Stimulated activated CD4-positive, alpha-beta T cell treated with anti-CD3 and anti-CD28 coated beads, Interleukin-15, amount 100 ng/mL, for 1 hour (primary cell): ENCODE data around the gene PCYT1A.

Experiments
- DNase-seq, 2 donors: peaks; one replicate each; pipeline ENCODE4 v3.0.0-alpha.2; 2020; ENCODE audit warnings: low read depth in 1 of 2, low spot score in 1 of 2

The PCYT1A gene

DNA sequence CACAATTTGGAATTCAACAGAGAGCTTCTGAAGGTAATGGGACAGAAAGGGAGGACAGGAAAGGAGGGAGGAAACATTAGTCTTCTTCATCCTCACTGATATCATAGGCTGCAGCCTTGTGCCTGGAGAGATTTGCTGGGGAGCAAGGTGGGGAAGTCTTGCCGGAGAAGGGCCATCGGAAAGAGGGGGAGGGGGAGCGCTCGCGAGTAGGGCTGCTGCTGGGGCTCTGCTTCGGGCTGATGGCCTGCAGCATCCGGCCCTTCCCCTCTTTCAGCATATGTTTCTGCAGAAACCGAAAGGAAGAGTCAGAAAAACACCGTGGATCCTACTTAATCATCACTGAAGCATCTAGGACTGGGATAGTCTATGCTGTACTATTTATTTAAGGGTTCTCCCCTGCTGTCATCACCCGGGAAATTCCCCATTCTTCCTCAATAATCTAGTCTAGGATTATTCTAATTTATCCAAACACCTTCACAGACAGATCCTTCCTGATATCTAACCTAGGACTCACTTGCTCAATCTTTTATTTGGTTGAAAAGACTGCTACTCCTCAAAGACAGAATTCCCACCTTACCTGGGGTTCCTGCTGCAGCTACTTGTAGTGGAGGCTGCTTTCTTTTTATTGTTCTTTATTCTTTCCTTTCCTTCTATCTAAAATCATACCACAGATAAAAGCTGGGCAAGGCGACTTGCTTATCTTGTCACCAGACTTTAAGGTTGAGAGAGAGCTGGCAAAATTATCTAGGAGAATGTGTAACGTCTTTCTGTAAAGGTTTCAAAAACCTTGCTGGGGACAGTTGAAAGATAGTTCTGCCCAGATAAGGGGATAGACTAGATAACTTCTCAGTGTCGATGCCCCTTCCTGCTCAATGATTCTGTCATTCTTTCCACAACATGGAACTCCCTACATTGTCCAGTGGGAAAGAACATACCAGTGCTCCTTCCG lies 48.6 kb downstream of the PCYT1A start:
- no peak for DNase-seq

GRCh38 chr3:196237203-196237602 lies 50.3 kb downstream of the PCYT1A start:
- DNase-seq = no peak

DNA sequence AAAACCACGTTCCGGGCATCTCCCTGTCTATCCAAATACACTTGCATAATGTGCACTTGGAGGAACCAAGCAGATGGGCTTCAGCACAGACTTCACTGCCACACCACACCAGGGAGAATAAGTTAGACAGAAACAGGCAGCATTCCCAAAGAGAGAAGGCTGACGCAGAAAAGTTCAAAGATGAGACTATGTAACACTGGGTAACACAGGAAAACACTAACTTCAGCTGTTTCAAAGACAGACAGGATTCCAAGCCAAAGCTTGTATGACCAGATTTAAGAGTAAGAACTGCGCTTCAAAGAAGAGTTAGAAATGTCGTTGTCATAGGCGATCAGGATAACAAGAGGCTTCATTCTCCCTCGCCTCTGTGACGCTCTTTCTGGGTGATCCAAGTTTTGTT lies 51.3 kb downstream of the PCYT1A start:
- DNase-seq = no peak

GRCh38 chr3:196235452-196236122 lies 51.9 kb downstream of the PCYT1A start:
- no peak for DNase-seq

- DNase-seq = no peak
Observed at GRCh38 chr3:196232882-196233251, 54.7 kb downstream of the PCYT1A start.

DNA sequence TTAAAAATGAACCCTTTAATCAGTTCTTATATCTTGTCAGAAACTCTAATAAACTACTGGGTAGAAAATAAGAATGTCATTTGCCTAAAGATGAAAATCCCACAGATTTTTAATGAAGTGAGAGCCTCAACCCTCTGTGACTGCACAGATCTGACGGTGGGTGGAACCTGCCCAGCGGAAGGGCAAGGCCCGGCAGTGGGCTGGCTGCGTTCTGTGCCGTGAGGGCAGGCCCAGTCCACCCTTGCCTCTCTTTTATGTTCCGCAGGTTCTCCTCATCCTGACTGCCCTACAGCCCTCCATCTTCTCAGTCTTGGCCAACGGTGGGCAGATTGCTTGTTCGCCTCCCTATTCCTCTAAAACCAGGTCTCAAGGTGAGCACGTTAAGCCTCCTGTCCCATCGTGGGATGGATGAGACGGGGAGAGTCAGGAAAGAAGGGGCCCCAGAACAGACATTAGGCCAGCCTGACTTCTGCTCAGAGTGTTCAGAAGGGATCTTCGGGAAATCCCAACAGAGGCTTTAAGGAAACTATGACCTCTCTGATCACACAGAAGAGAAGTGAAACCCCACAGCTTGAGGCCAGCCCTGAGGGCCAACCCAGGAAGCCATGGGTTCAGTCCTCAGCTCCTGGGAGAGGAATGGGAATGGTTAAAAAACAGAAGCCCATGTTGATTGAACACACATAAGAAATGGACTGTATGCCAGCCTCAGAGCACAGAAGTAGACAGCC lies 55.2 kb downstream of the PCYT1A start:
- DNase-seq = no peak

DNA sequence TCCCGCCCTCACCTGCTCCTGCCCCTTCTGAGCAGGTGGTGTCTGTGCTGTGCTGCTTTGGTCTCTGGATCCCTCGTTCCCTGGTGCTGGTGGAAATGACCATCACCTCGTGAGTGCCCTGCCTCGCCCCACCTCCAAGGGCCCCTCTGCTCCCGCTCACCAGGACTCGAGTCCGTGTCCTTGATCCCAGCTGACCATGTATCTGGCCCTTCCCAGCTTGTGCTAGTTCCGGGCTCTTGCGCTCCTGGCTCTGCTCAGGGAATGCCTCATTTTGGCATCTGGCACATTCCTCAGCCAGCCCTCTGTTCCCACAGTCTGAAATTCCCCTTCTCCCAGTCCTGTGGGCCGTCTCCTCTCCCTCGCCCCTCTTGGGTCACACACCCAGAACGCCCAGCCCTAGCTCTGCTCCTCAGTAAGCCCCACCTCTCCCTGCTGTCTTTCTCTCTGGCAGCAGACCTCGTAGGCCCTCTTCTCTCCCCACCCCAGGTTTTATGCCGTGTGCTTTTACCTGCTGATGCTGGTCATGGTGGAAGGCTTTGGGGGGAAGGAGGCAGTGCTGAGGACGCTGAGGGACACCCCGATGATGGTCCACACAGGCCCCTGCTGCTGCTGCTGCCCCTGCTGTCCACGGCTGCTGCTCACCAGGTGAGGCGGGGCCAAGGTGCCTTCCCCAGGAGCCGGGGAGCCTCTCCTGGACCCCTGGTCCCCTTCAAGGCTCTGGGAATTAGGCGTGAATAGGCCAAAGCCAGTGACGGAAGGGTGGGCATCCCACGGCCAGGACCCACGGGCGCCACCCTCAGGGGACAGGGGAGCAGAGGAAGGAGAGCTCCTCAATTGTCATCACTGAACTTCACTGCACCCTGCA lies 59.7 kb downstream of the PCYT1A start:
- no peak for DNase-seq

DNA sequence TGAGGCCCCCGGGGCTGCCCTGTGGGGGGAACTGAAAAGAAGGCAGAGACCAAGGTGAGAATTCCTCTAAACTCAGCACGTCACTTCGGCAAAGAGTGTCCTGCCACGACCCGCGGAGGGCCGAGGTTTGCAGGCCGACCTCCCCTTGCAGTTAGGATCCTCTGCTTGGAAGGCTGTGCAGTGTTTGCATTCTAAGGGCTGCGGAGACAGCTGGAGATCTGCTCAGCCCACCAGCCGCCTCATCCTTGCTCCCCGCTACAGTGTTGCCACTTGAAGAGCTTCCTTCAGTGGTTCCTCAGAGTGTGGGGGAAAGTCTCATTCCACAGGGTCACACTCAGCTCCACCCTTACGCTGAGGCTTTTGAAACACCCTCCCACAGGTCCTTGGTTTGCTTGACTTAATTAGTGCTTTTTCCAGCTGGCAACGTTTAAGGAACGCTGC lies 60.4 kb downstream of the PCYT1A start:
- DNase-seq = no peak

- DNase-seq = no peak
Observed at GRCh38 chr3:196225763-196226364, 61.7 kb downstream of the PCYT1A start.

GRCh38 chr3:196225086-196225485 lies 62.4 kb downstream of the PCYT1A start:
- no peak for DNase-seq

- no peak for DNase-seq
Observed at GRCh38 chr3:196222876-196223595, 64.5 kb downstream of the PCYT1A start.

- DNase-seq = no peak
Observed at GRCh38 chr3:196220991-196221390, 66.5 kb downstream of the PCYT1A start.

GRCh38 chr3:196220587-196220986 lies 66.9 kb downstream of the PCYT1A start:
- DNase-seq = no peak

DNA sequence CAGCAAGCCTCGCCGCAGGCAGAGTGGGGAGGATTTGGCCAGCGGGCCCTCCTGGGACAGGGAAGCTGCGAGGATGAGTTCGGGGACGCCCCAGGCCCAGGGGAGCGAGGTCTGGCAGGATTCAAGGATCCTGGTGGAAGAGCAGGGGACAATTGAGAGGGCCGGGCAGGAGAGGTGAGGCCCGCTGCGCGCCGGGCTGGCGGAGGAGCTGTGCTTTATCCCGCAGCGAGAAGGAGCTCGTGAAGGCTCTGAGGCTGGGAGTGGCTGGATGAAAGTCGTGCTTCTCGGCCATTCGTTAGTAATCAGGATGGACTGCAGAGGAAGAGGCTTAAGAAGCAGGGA lies 67.6 kb downstream of the PCYT1A start:
- no peak for DNase-seq

DNA sequence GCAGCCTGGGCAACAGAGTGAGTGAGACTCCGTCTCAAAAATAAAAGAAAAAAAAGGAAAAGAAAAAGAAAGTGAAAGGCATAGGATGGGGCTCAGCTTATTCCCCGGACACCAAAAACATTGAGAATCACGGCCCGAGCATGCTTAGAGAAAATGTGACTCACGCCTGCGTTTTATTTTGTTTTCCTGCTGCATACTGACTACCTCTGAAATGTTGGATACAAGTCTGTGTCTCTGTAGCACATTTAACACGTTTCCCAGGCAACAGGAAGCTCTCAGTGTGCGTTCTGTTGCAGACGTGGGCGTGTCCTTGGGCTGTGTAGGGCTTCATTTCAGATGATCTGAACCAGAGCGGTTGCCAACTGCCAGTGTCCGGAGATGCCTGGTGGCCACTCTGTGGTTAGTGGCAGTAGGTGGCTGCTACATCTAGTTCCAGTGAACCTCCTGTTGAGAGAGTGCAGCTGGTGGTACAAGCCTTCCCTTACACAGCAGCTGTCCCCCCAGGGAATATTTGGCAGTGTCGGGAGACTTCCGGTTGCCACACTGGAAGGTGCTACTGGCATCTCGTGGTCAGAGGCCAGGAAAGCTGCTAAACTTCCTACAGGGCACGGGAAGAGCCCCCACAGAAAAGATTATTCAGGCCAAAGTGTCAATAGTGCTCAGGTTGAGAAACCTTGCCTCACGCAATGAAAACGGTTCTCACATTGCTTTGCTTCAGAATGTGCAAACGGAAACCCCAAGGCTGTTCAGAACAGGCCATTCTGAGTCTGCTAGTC lies 68.1 kb downstream of the PCYT1A start:
- peak in 1 of 2 donors; percentile 45 for DNase-seq

GRCh38 chr3:196218155-196218712 lies 69.3 kb downstream of the PCYT1A start:
- no peak for DNase-seq

DNA sequence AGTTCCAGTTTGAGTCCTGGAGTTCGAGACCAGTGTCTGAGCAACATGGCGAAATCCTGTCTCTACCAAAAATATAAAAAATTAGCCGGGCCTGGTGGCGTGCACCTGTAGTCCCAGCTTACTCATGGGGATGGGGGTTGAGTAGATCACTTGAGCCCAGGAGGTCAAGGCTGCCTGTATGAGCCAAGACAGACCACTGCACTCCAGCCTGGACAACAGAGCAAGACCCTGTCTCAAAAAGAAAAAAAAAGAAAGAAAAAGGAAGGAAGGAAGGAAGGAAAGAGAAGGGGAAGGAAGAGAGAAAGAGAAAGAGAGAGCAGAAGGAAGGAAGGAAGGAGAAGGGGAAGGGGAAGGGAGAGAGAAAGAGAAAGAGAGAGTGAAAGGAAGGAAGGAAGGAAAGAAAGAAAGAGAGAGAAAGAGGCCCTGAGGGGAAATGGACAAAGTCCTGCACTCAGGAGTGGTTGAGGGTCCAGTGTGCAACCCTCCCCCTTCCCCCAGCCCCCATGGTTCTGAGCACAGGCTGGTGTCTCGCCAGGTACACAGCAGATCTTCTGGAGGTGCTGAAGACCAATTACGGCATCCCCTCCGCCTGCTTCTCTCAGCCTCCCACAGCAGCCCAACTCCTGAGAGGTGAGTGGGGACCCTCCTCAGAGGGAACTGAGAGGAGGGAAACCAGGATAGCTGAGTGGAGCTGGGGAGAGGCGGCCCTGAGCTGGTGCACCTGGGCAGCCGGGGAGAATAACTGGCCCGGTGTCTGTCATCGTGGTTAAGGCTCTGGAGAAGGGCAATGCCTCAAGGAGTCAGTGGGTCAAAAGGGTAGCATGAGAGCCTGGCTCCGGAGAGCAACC lies 70.0 kb downstream of the PCYT1A start:
- DNase-seq = no peak

- no peak for DNase-seq
Observed at GRCh38 chr3:196216681-196217211, 70.8 kb downstream of the PCYT1A start.
